CD4-positive, alpha-beta T cell treated with Interleukin-17A for 4 hours (primary cell): ENCODE measurements around the gene RAD21L1.
"Not testable (repeated sequence)": the region's sequence is repeated elsewhere in the genome, so short reads cannot be mapped to it uniquely, and the experiment has no call there.

Experiments used
- DNase-seq: peaks from one replicate; pipeline ENCODE4 v3.0.0-alpha.2; 2020; ENCODE audit warnings: mixed read lengths

Gene RAD21L1

GRCh38 chr20:1202762-1203504 is 22.9 kb upstream of the RAD21L1 start, which contains the start of gene C20orf202:
Gene C20orf202 (plus strand): TSS chr20:1203454. CDS start chr20:1203586, 132 bp downstream.
- no peak for DNase-seq

GRCh38 chr20:1203630-1204029 is 22.2 kb upstream of the RAD21L1 start:
- no peak for DNase-seq

DNA sequence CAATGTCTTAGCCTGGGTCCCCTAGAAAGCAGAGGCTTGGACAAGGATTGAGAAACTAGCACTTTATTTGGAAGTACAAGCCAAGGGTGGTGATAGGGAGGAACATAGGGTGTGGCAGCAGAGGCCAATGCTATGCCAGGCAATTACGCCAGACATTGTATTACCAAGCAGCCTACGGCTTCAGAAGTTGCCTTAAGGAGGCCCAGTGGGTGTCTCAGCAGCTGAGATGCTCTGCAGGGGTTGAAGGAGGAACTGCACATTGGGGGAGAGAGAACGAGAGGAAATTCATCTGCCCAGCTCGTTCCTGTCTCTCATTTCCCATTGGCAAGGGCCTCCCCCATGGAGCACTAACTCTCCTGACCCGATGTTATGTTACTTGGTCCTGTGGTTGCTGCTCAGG is 21.7 kb upstream of the RAD21L1 start:
- no peak for DNase-seq

DNA sequence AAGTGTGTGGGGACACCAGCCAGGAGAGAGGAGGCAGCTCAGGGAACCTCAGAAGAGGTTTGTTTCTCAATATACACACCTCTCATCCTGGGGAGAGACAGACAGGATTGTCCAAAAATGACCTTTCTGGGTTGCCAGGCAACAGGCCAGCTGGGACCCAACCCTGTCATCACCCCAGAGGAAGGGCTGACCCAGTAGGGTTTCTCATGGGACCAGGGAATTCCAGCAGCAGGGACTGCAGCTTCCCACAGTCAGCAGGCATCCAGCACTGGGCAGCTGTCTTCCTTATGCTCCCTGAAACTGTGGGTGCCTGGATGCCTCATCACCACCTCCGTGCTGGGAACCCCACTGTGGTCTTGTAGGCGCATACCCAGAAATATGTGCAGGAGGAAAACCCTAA is 21.3 kb upstream of the RAD21L1 start:
- DNase-seq = no peak

- no peak for DNase-seq
These were observed 20.0 kb upstream of the RAD21L1 start for GRCh38 chr20:1205802-1206201.

DNA sequence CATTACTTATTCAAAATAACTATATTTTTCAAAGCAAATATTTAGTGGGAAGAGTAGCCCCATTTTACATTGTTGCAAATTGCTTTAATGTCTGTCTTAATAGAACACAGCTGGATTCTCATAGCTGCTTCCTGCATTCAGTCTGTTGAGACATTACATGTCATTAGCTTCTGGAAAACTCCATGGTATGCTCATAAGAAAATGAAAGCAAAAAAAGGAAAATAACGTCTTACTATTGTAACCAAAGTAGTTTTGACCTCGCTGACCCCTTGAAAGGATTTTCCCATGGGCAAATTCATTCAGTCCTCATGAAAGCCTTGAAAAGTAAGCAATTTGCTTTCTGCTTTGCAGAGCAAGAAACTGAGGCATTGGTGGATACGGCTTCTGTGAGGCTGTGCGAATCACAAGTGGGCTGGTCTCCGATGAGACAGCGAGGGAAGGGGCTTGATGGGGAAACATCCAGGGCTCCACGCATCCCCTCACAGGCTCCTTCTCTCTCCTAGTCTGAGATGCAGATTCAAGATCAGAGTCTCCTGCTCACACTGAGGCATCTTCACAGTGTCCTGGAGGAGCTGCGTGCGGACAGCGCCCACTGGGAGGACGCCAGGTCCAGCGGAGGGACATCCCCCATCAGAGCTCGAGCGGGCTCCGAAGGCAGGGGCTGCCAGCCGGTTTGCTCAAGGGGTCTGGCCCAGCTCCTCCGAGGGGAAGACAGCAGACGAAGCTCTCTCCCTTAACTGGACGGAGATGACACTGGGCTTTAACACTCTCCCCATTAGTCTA is 19.3 kb upstream of the RAD21L1 start:
- no peak for DNase-seq

DNA sequence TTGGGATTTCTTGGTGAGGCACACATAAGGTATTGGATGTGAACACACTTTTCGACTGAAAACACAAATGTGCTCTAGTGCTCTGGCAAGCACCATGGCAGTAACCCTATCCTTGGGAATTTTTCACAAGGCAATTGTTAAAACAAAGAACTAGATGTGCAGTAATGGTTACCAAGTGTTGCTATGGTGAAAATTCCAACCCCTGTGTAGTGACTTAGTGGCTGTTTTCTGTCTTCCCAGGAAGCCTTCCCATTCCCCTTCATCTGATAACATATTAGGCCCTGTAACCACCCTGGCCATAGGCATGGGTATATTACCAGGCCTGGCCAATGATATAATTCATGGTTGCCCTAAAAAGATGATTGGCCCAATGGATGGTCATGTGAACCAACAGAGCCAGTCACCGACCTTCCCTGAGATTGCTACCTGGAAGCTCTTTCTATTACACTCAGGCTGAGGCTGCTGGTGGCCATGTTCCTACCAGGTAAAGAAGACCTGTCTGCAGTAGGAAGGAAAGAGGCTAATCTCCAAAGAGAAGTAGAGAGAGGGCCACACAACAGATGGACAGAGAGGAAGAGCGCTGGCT is 18.5 kb upstream of the RAD21L1 start:
- DNase-seq = no peak

- no peak for DNase-seq
These were observed 16.1 kb upstream of the RAD21L1 start for GRCh38 chr20:1209447-1210387.

GRCh38 chr20:1210501-1210900 is 15.3 kb upstream of the RAD21L1 start:
- DNase-seq = no peak

- DNase-seq = no peak
These were observed 13.8 kb upstream of the RAD21L1 start for GRCh38 chr20:1212023-1212422.

DNA sequence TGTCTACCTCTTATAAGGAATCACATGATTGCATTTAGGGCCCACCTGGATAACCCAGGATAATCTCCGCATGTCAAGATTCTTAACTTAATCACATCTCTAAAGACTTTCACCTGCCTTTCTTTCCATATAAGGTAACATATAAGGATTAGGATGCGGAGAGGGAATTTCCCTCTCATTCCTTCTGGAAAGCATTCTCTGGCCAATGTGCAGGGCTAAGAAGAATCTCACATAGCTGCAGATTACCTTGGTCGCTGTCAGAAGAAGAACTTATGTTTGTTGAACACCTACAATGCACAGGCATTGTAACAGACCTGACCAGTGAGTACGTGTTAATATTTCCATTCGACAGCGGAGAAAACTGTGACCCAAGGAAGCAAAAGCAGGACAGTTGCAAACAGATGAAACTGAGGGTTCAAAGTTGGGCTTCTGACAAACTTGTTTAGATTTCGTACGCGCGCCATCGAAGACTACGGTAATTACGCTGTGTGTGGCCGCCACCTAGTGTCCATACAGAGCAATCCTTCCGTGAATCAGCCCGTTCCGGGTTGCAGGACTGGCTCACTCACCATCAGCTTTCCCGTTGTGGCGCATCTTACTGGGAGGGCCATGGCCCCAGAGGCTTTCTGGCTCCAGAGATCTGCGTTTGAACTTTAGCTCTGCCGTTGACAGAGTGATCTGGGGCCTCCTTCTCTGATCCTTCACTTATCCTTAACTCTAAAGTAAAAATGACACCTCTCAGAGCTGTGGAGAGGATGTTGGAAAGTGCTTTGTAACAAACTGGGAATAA is 13.0 kb upstream of the RAD21L1 start:
- DNase-seq = peak; percentile 82

- DNase-seq = no peak
These were observed 11.0 kb upstream of the RAD21L1 start for GRCh38 chr20:1214838-1215261.

DNA sequence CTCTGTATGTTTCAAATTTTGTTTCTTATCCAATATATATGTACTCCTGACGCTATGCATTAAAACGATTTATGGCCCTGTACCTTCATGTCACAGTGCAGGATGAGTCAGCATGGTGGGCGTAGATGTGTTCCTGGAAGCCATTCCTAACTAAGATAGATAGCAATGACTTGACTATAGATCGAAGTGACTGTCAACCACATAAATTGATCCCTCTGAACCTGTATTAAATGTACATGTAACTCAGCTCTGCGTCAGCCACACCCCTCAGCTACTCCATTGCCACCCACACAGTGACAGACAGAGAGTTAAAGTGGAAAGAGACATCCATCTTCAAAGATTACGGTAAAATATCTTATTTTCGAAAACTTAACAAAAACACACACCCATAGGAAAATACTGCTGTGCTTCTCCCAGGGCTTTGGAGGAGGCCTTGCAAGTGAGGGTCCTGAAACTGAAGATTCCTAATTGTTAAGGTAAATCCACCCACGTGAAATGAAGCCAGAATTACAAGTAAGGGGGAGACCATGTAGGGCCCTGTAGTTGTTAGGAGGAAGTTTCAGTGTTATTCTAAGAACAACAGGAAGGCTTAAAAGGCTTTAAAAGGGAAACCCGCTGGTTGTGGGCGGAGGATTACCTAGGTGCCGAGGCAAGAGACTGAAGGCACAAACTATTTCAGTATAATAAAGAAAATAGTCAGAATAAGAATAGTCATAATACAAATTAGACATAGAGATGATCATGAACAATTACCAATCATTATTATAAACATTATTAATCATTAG is 10.3 kb upstream of the RAD21L1 start:
- peak; percentile 60 for DNase-seq

GRCh38 chr20:1216527-1217427 is 9.1 kb upstream of the RAD21L1 start:
- DNase-seq = not testable (repeated sequence)

DNA sequence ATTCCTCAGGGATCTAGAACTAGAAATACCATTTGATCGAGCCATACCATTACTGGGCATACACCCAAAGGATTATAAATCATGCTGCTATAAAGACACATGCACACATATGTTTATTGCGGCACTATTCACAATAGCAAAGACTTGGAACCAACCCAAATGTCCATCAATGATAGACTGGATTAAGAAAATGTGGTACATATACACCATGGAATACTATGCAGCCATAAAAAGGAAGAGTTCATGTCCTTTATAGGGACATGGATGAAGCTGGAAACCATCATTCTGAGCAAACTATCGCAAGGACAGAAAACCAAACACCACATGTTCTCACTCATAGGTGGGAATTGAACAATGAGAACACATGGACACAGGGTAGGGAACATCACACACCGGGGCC is 3.1 kb upstream of the RAD21L1 start:
- not testable (repeated sequence) for DNase-seq

DNA sequence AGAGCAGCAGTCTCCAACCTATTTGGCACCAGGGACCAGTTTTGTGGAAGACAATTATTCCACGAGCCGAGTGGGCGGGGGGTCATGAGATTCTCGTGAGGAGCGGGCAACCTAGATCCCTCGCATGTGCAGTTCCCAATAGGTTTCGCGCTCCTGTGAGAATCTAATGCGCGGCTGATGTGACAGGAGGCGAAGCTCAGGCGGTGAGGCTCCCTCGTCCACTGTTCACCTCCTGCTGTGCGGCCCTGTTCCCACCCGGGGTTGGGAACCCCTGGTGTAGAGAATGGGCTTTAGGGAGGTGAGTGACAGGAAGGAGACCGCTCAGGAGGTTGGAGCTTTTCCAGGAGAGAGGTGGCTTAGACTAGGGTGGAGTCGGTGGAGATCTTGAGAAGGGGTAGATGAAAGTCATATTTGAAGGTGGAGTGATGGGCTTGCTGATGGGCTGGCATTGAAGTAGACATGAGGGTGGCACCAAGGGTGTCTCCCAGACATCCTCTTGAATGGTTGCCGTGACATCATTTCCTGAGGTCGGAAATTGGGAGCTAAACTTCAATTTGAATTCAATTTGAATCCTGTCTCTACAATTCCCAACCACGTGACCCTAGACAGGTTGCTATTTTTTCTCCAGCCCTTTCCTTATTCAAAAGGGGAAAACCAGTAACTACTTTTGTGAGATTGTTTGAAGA is 1.5 kb upstream of the RAD21L1 start:
- no peak for DNase-seq

DNA sequence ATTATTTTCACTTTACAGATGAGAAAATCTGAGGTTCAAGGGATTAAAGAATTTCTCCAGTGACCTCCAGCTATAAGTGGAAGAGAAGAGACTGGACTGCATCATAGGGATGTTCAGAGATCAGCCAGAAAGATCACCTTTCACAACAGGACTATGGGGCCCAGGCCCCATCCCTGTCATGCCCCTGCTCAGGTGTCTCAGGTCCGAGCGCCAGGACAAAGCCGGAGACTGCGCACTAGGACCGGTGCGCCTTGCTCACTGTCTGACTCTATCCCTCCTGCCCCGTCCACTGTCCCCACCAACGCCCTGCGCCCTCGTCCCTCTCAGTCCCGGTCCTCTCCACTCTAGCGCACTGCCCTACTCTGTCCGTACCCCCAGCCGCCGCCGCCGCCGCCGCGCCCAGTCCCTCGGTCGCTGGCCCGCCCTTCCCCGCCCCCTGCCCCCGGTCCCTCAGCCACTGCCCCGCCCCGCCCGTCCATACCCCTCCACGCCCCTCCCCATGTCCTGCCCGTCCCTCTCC is 521 bp upstream of the RAD21L1 start:
- DNase-seq = no peak

GRCh38 chr20:1229541-1229940 is 3.7 kb downstream of the RAD21L1 start:
- no peak for DNase-seq
